ENCODE measurements around the gene NYAP2.

GRCh38 chr2:225472161-225472560, 72.7 kb downstream of the NYAP2 start:
- no peak for TF ChIP-seq EZH2phosphoT487 (IDR thresholded peaks at IDR 0.05)
- TF ChIP-seq, protein P1, sequence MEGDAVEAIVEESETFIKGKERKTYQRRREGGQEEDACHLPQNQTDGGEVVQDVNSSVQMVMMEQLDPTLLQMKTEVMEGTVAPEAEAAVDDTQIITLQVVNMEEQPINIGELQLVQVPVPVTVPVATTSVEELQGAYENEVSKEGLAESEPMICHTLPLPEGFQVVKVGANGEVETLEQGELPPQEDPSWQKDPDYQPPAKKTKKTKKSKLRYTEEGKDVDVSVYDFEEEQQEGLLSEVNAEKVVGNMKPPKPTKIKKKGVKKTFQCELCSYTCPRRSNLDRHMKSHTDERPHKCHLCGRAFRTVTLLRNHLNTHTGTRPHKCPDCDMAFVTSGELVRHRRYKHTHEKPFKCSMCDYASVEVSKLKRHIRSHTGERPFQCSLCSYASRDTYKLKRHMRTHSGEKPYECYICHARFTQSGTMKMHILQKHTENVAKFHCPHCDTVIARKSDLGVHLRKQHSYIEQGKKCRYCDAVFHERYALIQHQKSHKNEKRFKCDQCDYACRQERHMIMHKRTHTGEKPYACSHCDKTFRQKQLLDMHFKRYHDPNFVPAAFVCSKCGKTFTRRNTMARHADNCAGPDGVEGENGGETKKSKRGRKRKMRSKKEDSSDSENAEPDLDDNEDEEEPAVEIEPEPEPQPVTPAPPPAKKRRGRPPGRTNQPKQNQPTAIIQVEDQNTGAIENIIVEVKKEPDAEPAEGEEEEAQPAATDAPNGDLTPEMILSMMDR (IDR thresholded peaks at IDR 0.05): no peak
- no peak for TF ChIP-seq EZH2 (IDR thresholded peaks at IDR 0.05)
